GM20431 (cell line): ENCODE results near the gene MYB.
"Not testable (repeated sequence)": the region's sequence is repeated elsewhere in the genome, so short reads cannot be mapped to it uniquely, and the experiment has no call there.

ENCODE experiments used
- in situ Hi-C: fragments of 300-500 bp; cut with MseI, MboI; formaldehyde crosslinking; loops from one replicate; pipeline ENCODE4 v1.15.0; 2020; ENCODE audit warnings: low sequenced_read_pairs; ENCODE audit not compliant: unreplicated experiment

The MYB gene

DNA sequence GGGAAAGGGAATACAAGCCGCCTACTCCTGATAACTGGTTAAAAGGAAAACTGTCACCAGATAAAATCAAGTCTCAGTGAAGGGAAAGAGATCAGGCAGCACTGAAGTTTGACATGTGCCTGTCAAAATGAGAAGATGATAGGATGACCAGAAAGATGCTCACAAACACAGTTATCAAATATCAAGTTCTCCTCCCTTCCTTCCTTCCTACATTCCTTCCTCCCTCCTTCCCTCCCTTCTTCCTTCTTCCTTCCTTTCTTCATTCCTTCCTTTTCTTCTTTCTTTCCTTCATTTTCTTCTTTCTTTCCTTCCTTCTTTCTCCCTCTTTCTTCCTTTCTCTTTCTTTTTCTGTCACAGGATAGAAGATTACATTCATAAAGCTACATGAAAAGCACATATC, 55.2 kb downstream of the MYB start:
- in situ Hi-C loops, result no loop called here

DNA sequence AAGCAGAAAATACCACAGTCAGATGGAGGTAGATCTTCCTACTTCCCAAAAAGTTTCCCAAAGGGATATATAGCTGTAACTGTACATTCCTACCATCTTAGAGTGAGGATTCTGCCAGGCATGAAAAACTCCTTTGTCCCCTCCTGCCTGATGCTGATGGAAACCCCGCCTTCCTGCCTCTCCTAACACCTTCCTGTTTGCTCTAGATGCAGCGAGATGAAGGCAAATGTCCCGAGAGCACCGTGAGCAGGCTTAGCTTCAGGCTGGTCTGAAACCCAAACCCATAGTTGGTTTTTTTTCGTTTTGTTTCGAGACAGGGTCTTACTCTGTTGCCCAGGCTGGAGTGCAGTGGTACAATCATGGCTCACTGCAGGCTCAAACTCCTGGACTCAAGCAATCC, 55.6 kb downstream of the MYB start:
- in situ Hi-C loops, result no loop called here

DNA sequence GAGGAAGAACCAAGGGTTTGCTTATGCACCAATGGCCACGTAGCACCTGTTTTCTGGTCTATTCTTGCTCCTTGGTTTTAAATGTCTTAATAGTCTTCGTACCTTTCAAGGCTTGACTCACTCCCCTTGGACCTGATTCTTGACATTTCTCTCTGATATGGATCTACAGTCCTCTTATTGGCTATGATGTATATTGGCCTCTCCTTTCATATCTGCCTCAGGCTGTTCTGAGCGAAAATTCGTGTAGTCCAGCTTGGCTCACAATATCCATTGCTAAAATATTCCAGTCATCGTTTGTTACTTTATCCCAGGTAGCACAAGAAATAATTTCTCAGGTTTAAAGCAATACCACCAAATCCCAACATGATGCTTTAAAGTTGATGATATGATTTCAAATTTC, 59.6 kb downstream of the MYB start:
- in situ Hi-C loops, result no loop called here

DNA sequence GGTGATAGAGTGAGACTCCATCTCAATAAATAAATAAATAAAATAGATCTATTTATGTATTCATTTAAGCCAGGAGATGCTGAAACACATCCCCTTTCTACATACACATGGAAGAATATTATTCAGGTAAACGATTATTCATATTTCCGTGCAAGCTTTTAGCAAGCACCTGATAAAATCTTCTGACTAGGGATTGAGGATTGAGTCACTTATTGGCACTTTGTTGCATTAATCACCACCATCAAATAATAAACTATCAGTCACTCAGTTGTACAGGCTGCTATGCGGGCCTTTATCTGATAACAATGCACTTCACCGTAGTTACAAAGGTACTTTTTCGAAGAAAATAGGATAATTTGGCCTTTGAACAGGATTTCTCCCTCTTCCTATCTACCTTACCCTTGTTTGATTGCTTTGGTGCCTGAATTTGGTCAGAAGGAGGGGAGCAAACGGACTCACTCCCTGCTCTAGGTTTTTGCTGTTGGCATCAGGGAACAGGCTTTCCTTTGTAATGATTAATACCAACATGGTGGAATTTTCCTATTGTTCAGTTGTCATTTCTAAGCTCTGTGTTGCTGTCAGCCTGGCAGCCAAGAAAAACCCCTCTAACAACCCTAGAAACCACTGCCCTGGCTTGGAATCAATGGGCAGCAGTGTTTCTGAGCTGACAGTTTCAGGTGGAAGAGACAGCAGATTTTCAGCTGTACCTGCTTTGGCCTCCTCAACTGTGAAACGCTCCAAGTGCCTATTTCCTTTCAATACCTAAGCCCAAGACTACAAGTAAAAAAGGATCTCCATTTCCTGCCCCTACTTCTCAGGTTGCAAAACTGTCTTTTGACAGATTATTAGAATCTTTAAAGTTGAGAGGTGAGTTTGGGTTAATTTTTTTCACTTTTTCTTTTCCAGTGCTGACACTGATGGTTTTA, 63.0 kb downstream of the MYB start:
- in situ Hi-C loops, result no loop called here

DNA sequence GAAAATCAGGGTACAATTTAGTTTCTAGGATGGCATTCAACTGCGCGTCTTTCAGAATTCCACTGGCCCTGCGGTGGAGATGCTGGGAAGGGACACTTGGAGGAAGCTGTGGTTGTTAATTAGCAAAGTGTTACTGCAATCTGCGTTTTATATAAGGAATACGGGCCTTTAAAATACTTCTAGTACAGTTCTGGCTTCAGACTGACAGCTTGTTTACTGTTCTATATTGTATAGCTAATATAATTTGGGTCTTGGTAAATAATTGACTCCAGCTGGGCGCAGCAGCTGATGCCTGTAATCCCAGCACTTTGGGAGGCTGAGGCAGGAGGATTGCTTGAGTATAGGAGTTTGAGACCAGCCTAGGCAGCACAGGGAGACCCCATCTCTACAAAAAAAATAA, 63.7 kb downstream of the MYB start:
- in situ Hi-C loops, result no loop called here

DNA sequence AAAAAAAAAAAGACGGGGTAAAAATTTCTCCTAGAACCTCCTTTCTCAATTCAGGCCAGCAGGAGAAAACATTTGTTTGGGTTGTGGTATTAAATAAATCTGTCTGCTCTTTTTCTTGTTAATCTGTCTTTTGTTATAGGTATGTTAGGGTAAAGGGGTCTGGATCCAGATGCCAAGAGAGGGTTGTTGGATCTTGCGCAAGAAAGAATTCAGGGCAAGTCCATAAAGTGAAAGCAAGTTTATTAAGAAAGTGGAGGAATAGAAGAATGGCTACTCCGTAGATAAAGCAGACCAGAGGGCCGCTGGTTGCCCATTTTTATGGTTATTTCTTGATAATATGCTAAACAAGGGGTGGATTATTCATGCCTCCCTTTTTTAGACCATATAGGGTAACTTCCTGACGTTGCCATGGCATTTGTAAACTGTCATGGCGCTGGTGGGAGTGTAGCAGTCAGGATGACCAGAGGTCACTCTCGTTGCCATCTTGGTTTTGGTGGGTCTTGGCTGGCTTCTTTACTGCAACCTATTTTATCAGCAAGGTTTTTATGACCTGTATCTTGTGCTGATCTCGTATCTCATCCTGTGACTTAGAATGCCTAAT, 65.4 kb downstream of the MYB start:
- in situ Hi-C loops, result not testable (repeated sequence)

DNA sequence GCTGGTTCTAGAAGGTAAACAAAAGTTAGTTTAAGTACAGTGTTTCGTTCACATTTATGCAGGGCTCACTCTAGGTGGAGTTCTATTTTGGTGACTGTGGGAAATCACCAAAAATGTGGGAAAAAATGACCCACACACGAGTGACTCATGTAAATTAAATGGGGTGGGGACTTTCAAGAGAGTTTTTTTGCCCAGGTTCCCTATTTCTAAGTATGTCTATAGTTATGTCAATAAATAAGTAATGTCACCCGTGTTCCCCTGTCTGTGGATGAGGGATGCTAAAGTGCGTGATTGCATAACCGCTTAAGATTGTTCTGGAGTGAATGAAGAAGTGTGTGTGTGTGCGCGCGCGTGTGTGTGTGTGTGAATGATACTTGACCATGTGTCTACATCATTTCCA, 69.1 kb downstream of the MYB start:
- in situ Hi-C loops, result no loop called here

DNA sequence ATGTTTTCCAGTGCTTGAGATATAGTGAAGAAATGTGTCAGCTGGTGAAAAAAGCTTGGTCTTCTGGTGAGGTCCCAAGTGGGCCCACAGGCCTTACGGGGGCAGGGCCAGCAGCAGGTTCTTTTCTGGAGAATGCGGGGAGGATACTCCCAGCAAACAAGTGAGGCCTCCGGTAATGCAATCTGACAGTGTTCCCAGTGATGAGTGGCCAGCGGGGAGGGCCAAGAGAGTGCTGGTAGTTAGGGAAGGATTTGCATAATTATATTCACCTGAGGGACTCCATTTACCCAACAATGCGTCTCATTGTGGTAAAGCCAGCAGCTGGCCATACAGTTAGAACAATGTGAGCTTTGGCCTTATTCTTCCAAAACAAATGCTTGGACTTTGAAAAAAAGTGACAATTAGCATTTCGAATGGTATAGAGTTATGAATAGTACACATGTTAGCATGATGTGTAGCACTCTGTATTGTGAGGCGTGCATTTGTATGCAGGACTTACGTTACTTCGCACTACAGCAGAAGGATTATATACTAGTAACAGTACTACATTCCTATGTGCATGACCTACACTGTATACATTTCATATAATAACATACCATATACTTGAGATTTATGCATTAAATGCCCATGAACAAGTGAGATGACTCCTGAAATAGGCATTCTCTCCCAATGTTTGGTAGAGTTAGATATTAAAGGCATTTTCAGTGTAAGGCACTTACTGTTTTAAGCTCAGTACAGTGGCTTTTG, 69.8 kb downstream of the MYB start:
- in situ Hi-C loops, result no loop called here

DNA sequence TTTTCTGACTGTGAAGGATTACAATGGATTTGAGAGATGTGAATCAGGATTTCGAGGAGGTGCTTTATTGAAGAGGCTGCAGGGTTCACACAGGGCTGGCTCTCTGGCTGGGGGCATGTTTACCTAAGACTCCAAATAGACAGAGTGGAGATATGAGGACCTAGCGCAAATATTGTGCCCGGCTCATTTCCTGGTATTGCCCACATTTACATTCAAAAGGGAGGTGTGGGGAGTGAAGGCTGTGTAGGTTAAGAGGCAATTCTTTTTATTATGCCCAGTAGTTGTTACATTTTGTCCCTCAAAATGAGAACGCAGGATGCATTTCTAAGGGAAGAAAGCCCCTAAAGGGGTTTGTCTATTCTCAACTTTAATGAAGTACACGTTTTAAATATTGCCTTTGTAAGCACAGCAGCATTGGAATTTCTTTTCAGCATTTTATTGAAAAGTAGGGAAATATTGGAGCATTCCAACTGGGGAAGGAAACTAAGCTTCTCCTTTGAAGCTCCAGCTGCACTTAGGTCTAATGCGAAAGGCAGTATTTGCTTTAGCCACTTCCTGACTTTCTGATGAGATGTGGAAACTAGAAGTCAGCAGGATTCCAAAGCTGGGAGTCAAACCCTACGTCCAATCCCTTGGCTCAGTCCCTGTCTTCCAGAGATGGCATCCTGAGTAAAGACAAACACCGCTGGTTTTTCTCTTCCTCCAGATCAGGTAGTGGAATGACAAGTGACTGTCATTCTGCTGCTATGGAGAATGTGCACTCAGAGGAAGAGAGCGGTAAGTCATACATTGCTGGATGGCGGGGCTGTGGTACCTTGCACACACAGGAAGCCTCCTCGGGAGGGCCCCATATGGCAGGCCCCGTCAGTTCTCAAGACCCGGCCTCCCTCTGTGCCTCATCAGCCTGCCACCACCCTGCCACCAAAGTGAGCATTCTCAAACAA, 70.7 kb downstream of the MYB start:
- in situ Hi-C loops, result no loop called here

DNA sequence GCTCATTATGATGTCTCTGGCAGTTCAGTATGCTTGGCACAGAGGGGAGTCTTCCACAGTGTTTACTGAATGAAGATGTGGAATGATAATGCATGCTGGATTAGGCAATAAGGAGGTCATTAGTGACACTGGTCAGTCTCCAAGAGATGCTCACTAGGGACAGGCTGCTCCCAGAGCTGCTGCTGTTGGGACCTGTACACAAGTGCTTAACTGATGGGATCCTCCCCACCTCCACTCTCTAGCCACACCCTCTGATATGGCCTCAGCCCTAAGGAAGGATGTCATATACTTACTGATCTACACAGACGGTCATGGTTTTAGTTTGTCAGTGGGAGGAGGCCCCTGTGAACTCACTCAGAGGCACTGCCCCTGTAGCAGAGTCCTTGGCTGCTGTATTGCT, 73.4 kb downstream of the MYB start:
- in situ Hi-C loops, result no loop called here

DNA sequence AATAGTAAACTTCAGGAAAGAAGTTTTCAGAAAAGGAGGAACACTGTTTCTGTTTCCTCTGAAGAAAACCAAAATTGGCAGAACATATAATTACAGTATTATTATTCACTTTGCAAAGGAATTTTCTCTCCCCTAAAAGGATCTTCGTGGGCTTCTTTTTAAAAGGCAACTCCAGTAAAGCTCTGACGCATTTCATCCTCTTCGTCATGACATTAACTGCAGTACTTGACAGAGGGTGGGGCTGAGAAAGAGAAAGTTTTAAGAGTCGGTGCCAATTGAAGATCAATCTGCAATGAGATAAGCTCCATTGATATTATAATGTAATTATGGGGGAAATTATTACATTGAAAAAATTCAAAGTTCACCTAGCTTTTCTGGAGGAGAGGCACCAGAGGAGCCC, 75.8 kb downstream of the MYB start:
- in situ Hi-C loops, result no loop called here

DNA sequence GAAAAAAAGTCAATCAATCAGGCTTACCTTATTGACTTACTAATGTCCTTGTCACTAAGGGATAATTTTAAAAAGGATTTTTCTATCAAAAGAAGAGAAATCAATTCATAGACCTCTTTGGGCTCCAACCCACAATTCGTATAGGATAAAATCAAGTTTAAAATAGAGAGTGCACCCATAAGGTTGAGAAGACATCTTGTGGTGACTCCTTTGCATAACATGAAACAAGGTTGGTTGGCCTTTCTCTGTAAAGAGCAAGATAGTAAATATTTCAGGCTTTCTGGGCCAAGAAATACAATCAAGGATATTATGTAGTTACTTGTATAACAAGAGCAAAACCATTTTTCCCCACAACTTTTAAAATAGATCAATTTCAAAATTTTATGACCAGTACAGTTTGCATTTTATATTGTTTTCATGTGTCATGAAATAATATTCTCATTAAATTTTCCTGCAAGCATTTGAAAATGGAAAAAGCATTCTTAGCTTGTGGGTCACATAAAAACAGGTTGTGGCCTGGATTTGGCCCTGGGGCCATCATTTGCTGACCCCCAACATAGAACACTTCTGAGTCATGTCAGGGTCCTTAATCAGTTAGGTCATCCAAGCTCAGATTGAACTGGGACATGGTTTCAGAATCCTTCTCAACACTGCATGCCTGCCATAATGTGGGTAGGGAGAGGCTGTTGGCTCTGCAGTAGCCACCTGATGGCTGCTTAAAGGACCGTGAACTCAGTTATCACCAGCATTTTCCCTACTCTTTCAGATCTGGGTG, 76.7 kb downstream of the MYB start:
- in situ Hi-C loops, result no loop called here

DNA sequence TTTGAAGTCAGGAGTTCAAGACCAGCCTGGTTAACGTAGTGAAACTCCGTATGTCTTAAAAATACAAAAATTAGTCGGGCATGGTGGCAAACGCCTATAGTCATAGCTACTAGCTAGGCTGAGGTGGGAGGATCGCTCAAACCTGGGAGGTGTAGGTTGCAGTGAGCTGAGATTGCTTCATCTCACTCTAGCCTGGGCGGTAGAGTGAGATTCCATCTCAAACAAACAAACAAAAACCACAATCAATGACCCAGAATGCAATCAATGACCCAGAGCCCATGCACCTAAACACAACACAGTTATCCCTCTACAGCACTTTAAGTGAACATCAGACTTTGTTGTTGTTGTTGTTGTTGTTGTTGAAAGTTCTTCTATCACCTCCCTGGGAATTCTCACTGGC, 77.9 kb downstream of the MYB start:
- in situ Hi-C loops, result no loop called here

DNA sequence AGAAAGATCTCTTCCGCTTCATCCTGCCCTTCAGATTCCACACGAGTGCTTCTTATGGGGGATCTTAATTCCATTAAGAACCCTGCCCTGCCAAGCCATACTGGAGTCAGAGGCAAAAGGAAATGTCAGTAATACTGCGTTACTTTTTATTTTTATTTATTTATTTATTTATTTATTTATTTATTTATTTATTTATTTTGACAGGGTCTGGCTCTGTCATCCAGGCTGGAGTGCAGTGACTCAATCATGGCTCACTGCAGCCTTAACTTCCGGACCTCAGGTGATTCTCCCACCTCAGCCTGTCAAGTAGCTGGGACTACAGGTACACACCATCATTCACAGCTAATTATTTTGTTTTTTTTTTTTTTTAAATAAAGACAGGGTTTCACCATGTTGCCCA, 79.5 kb downstream of the MYB start:
- in situ Hi-C loops, result no loop called here

DNA sequence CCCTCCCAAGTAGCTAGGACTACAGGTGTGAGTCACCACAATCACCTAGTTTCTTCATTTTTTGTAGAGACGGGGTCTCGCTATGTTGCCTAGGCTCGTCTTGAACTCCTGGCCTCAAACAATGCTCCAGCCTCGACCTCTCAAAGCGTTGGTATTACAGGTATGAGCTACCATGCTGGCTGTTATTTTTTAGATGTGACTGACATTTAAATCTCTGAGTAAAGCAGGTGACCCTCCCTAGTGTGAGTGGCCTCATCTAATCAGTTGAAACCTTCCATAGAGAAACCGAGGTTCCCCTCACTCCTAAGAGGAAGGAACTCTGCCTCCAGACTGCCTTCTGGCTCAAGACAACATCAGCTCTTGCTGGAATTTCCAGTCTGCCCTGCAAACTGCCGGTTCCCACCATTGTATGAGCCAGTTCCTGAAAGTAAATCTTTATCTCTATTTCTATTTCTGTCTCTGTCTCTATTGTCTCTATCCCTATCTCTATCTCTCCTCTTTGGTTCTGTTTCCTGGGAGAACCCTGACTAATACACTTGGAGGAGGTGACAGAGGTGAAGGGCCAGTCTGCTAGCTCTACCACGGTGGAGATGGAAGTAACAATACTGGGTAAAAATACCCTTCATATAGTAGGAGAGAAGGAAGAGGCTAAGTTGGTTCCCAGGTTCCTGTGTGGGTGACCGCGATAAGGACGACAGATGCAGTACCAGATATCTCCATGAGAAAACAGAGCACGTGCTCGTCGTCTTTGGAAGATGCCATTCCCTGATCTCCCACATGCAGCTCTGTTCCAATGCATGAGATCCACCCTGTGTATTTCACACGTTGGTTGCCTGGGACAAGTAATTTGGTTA, 81.0 kb downstream of the MYB start:
- in situ Hi-C loops, result no loop called here

DNA sequence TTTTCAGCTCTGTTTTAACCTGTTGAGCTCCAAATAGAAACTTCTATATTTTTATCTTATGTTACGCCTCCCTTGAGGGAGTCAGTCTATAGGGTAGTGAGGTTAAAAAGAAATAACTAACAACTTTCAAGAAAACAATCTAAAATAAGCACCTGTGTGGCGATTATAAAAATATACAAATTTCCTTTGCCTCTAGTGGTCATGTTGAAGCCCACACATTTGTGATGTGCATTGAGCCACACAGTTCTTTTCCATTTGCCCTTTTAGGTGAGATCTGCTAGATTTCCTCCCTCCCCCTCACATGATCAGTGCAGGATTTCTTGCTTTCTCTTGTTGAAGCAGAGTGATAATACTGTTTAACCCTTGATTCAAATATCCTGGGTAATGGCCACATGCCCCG, 84.2 kb downstream of the MYB start:
- in situ Hi-C loops, result no loop called here

DNA sequence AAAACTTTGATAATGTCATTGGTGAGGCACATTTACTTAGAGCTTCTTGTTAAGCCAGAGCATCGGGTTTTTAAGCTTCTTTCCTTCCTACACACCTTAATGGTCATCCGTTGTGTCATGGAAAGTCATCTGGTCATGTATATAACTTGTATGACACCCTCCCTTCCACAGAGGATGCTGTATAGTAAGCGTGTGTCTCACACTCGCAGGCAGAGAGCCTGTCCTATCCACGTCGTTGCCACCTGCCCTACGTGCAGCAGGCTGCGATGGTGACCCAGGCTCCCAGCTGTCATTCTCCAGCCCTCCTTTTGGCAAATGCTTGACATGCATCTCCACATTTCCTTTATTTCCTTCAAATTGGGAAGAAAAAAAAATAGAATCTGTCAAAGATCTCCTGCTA, 85.6 kb downstream of the MYB start:
- in situ Hi-C loops, result no loop called here

DNA sequence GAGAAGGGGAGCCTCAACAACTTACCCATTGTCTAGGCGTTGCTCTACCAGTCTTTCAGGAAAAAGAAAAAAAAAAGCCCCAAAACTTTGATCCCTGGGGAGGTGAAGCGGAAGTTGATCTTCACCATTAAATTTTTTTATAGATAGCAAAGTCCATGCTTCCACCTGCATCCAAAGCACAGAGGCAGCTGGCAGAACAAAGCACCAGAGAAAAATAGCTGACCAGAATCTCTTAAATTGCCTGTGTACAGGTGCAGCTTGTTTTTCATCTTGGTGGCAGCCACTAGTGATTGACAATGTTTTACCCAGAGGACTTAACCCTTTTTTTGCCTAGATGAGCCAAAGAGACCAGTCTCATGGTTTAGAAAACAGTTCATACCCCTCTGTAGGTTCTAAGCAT, 86.0 kb downstream of the MYB start:
- in situ Hi-C loops, result no loop called here
